Activated CD4-positive, CD25-positive, alpha-beta regulatory T cell treated with anti-CD3 and anti-CD28 coated beads, Interleukin-2, amount 50 U/mL, for 16 hours (primary cell): ENCODE data around the gene DRICH1.
"Not testable (repeated sequence)": the region's sequence is repeated elsewhere in the genome, so short reads cannot be mapped to it uniquely, and the experiment has no call there.

Source experiments
- DNase-seq: peaks from one replicate; pipeline ENCODE4 v3.0.0-alpha.2; 2020; ENCODE audit warnings: low read depth, low spot score

DRICH1 gene

DNA sequence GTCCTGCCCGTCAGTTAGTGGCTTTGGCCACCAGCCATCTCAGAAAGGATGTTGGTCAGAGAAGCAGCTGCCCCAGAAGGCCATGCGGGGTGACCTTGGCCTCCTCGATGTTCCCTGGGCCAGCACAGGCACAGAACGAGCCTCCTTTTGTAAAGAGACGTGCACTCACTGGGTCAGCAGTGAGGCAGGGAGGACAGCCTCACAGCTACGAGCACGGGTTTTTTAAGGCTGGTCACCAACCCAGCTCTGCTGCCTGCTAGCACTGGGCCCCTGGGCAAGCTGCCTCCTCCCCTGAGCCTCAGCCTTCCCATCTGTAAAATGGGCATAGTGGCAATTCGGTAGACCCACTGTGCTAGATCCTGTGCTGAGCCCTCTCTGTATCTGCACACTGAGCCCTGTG, 62.8 kb downstream of the DRICH1 start:
- DNase-seq, result no peak

DNA sequence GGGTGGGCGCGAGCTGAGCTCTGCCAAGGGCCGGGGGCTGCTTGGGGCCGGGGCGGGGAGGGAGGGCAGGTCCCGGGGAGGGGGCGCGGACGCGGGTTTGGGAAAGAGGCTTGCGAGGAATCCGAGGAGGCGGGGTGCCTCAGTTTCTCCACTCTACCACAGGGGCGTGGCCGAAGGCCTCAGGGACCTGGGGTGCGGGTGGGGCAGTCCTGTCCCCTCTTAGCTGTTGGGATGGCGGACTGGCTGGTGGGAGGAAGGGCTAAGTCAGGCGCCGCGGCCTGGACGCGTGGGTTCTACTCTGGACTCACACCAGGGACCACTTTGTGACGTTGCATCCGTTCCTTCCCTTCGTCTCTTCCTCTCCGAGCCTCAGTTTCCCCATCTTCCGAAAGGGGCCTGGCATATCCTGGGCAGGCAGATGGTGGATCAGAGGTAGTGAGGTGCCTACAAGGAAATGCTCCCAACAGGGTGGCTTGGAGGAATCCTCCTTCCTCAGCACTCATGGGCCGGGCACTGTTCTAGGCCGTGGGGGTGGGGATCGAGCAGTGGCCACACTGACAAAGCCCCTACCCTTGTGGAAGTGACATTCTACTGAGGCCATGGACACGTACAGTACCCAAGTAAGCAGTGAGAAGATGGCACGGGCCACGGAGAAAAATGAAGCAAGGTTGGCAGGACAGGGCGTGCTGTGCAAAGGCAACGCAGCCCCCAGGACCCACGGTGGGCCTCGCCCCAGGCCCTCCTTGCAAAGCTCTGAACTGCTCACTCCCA, 65.2 kb downstream of the DRICH1 start:
- DNase-seq, result no peak

DNA sequence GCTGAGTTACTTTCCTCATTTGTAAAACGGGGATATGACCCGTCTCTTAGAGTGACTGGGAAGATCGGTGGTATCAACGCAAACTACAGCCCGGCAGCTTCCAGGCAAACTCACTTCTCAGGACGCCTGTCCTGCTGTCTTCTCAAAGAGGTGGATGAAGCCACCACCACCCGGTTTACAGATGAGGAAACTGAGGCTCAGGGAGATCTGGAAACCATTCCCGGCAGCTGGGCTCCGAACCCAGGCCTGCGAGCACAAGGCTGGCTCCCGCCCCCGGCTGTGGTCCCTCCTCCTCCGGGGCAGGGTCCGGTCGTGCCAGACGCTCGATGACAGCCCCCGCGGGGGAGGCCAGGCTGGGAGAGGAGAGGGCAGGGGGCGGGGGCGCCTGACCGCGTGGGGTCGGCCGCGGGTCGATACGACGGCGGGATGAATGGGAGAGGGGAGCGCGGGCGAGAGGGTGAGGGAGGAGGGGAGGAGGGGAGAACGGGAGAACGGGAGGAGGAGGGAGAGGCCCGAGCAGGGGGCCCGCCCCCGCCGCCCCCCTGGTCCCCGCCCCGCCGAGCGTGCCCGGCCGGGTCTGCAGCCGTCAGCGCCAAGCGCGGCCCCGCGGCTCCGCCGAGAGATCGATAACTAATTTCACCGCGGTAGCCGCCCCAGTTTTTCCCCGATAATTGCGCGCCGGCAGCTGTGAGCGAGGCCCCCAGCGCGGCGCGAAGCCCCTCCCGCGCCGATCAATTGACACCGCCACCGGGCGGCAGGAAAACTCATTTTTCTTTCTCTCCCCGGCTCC, 66.0 kb downstream of the DRICH1 start:
- no peak for DNase-seq

DNA sequence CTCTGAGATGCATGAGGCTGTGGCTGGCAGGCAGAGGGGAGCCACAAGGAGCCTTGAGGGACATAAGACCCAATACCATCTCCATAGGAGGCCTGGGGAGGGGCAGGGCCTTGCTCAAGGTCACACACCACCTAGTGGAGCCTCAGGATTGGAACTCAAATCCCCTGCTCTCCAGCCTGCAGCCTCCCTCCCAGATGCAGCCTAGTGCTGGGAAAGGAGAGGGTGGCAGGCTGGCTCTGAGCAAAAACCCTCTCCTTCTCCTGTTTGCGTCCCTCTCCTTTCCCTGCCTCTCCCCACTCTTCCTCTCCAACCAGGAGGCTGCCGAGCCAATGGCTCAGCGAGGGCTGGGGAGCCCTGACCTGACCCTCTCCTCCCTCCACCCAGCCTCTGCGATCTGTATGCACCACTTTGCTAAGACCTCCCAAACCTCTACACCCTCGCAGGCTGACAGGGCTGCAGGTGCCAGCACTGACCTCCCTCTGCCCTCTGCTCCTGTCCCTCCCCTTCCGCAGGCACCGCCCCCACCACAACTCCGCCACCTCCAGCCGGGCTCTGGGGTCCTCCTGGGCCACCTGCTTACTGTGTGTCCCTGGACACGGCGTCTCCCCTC, 66.7 kb downstream of the DRICH1 start:
- no peak for DNase-seq

DNA sequence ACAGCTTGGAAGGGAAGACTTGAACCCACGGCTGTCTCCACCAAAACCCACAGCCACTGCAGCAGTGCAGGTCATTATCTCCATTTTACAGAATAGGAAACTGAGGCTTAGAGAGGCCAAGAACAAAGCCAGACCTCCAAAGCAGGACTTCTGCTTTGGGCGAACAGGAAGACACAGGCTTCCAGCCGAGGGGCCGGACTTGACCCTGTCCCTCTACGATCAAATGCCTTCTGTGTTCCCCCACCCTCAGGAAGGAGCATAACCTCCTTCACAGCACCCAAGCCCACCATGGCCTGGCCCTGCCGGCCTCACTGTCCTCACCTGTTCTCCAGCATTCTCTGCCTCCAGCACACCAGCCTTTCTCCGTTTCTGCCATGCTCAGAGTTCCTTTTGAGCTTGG, 67.8 kb downstream of the DRICH1 start:
- no peak for DNase-seq

DNA sequence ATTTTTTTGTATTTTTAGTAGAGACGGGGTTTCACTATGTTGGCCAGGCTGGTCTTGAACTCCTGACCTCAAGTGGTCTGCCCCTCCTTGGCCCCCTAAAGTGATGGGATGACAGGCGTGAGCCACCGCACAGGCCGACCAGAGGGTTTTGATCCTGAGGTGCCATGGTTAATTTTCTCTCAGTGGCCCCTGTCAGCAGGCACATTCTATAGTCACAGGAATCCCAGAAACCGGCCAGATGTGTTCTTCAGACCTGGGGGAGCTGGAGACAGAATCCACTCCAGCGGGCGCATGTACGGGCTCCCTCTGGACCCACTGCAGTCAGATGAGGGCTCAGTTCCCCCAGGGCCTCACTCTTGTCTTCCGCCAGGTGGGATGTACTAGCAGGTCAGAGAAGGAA, 69.0 kb downstream of the DRICH1 start:
- DNase-seq, result no peak

DNA sequence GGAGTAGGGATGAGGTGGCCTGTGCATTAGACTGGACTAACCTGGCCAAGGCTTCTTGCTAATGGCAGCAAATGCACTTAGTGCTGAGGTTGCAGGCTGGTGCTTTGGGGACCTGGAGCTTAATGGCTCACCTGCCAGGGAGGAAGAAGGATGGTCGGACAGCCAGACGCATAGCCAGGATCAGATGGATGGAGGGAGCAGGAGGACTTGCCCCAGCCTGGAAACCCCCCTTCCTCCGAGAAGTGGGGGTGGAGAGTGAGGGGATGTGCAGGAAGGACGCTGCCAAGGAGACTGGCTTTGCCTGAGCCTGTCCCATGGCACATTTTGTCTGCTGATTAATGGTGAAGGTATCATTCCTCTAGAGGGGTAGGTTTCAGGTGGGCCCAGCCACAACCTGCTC, 69.9 kb downstream of the DRICH1 start:
- no peak for DNase-seq

DNA sequence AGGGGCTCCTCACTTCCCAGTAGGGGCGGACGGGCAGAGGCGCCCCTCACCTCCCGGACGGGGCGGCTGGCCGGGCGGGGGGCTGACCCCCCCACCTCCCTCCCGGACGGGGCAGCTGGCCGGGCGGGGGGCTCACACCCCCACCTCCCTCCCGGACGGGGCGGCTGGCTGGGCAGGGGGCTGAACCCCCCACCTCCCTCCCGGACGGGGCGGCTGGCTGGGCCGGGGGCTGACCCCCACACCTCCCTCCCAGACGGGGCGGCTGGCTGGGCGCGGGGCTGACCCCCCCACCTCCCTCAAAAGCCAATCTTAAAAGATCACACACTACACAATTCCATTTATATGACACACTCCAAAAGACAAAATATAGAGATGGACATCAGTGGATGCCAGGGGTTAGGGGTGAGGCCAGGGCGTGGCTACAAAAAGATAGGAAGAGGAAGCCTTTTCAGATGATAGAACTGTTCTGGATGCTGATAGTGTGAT, 71.1 kb downstream of the DRICH1 start:
- not testable (repeated sequence) for DNase-seq

DNA sequence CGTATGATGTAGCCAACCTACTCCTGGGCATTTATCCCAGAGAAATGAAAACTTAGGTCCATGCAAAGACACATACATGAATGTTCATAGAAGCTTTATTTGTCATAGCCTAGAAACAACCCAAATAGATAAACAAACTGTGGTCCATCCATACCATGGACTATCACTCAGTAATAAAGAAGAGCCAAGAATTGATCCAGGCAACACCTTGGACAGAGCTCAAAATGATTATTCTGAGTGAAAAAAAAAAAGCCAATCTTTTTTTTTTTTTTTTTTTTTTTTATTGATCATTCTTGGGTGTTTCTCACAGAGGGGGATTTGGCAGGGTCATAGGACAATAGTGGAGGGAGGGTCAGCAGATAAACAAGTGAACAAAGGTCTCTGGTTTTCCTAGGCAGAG, 71.9 kb downstream of the DRICH1 start:
- DNase-seq, result not testable (repeated sequence)
